ENCODE data around the gene ZNF24. TPM values are rescaled to one million over a fixed set of nuclear protein-coding genes. Genes with fewer than 3 reads are reported as not detected.

The ZNF24 gene
- total and polyA plus RNA-seq, 2 experiments from 2014 or later, result 52.4 to 75.2 TPM

DNA sequence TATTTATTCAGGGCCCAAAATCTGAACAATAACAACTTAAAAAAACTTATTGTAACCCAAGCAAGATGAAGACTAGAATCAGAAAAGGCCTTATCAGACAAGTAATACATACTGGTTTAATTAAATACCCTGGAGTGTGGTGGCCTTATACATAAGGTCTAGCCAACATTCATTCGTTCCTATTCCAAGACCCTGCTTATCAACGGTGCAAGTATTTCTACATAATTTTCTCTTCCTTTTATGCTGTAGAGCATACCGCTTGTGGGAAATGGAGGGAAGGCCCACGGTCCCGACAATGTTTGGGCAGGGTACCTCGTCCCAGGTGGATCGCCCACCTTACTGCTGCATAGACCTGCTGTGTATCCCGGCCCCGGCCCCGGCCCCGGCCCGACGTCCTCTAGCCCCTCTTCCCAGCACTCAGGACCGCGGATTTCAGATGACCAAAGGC, 708 bp downstream of the ZNF24 start:
- peak overlapping the region; percentile 94 for H3K4me2 ChIP-seq
- peak overlapping the region; percentile 93 for H3K4me3 ChIP-seq
- H3K79me2 ChIP-seq (replicated peaks; ENCODE audit: insufficient read depth), result peaks cover 50% of the 10 kb centered on the region
- H3K27me3 Mint-ChIP-seq (ENCODE audit: insufficient read depth, low read depth, poor library complexity), result peaks cover 17% of the 10 kb centered on the region
- no peak for TF ChIP-seq CREB1 (CRISPR knock-in tag; IDR thresholded peaks at IDR 0.05; ENCODE audit: low read depth)
- TF ChIP-seq, protein P1, sequence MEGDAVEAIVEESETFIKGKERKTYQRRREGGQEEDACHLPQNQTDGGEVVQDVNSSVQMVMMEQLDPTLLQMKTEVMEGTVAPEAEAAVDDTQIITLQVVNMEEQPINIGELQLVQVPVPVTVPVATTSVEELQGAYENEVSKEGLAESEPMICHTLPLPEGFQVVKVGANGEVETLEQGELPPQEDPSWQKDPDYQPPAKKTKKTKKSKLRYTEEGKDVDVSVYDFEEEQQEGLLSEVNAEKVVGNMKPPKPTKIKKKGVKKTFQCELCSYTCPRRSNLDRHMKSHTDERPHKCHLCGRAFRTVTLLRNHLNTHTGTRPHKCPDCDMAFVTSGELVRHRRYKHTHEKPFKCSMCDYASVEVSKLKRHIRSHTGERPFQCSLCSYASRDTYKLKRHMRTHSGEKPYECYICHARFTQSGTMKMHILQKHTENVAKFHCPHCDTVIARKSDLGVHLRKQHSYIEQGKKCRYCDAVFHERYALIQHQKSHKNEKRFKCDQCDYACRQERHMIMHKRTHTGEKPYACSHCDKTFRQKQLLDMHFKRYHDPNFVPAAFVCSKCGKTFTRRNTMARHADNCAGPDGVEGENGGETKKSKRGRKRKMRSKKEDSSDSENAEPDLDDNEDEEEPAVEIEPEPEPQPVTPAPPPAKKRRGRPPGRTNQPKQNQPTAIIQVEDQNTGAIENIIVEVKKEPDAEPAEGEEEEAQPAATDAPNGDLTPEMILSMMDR (conservative IDR thresholded peaks at IDR 0.05; ENCODE audit: low read depth in 2 of 2), result no peak
- no peak for TF ChIP-seq POLR2AphosphoS5 (IDR thresholded peaks at IDR 0.05; ENCODE audit: low read depth)
- no peak for TF ChIP-seq ZNF114 (CRISPR knock-in tag; IDR thresholded peaks at IDR 0.05)
- TF ChIP-seq EZH2phosphoT487 (IDR thresholded peaks at IDR 0.05; ENCODE audit: unreplicated experiment), result no peak
- TF ChIP-seq, protein P2, sequence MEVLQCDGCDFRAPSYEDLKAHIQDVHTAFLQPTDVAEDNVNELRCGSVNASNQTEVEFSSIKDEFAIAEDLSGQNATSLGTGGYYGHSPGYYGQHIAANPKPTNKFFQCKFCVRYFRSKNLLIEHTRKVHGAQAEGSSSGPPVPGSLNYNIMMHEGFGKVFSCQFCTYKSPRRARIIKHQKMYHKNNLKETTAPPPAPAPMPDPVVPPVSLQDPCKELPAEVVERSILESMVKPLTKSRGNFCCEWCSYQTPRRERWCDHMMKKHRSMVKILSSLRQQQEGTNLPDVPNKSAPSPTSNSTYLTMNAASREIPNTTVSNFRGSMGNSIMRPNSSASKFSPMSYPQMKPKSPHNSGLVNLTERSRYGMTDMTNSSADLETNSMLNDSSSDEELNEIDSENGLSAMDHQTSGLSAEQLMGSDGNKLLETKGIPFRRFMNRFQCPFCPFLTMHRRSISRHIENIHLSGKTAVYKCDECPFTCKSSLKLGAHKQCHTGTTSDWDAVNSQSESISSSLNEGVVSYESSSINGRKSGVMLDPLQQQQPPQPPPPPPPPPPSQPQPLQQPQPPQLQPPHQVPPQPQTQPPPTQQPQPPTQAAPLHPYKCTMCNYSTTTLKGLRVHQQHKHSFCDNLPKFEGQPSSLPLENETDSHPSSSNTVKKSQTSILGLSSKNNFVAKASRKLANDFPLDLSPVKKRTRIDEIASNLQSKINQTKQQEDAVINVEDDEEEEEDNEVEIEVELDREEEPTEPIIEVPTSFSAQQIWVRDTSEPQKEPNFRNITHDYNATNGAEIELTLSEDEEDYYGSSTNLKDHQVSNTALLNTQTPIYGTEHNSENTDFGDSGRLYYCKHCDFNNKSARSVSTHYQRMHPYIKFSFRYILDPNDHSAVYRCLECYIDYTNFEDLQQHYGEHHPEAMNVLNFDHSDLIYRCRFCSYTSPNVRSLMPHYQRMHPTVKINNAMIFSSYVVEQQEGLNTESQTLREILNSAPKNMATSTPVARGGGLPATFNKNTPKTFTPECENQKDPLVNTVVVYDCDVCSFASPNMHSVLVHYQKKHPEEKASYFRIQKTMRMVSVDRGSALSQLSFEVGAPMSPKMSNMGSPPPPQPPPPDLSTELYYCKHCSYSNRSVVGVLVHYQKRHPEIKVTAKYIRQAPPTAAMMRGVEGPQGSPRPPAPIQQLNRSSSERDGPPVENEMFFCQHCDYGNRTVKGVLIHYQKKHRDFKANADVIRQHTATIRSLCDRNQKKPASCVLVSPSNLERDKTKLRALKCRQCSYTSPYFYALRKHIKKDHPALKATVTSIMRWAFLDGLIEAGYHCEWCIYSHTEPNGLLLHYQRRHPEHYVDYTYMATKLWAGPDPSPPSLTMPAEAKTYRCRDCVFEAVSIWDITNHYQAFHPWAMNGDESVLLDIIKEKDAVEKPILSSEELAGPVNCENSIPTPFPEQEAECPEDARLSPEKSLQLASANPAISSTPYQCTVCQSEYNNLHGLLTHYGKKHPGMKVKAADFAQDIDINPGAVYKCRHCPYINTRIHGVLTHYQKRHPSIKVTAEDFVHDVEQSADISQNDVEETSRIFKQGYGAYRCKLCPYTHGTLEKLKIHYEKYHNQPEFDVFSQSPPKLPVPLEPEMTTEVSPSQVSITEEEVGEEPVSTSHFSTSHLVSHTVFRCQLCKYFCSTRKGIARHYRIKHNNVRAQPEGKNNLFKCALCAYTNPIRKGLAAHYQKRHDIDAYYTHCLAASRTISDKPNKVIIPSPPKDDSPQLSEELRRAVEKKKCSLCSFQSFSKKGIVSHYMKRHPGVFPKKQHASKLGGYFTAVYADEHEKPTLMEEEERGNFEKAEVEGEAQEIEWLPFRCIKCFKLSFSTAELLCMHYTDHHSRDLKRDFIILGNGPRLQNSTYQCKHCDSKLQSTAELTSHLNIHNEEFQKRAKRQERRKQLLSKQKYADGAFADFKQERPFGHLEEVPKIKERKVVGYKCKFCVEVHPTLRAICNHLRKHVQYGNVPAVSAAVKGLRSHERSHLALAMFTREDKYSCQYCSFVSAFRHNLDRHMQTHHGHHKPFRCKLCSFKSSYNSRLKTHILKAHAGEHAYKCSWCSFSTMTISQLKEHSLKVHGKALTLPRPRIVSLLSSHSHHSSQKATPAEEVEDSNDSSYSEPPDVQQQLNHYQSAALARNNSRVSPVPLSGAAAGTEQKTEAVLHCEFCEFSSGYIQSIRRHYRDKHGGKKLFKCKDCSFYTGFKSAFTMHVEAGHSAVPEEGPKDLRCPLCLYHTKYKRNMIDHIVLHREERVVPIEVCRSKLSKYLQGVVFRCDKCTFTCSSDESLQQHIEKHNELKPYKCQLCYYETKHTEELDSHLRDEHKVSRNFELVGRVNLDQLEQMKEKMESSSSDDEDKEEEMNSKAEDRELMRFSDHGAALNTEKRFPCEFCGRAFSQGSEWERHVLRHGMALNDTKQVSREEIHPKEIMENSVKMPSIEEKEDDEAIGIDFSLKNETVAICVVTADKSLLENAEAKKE (CRISPR knock-in tag; IDR thresholded peaks at IDR 0.05), result no peak
- H4K20me1 ChIP-seq (replicated peaks; ENCODE audit: insufficient read depth), result peaks cover 35% of the 10 kb centered on the region
- H3K36me3 Mint-ChIP-seq (ENCODE audit: low read depth), result peaks cover 23% of the 10 kb centered on the region
- H3K4me1 ChIP-seq (ENCODE audit: insufficient read depth), result peaks cover 15% of the 10 kb centered on the region
- H2AFZ ChIP-seq, result no peak overlapping the region
- no peaks in the 10 kb centered on the region for H3F3A ChIP-seq (replicated peaks; ENCODE audit: low read depth)
- H3K4me1 Mint-ChIP-seq, result peaks cover 17% of the 10 kb centered on the region
- peaks cover 21% of the 10 kb centered on the region for H3K36me3 ChIP-seq (ENCODE audit: insufficient read depth)
- no peak for ATAC-seq
- DNase-seq (ENCODE audit: low spot score), result no peak
- no peaks in the 10 kb centered on the region for H3K9me3 Mint-ChIP-seq
- H3K27ac Mint-ChIP-seq, result peak overlapping the region; percentile 98
- no peaks in the 10 kb centered on the region for H3K9me2 ChIP-seq (ENCODE audit: insufficient read depth)
- peak overlapping the region; percentile 99 for H3K4me3 Mint-ChIP-seq
- no peak overlapping the region for H3K27ac ChIP-seq (ENCODE audit: low read depth)
- H3K27me3 ChIP-seq (ENCODE audit: insufficient read depth), result no peaks in the 10 kb centered on the region
